GM12874 (cell line): Measurements from ENCODE around the gene XPO6.

Source experiments
- TF ChIP-seq, protein P1 (sequence below): IDR thresholded peaks from 2 replicates; pipeline ENCODE4 v1.5.1; 2011; ENCODE audit warnings: low read depth, mild to moderate bottlenecking, control low read depth, low read length, moderate library complexity; ENCODE audit not compliant: insufficient read depth

Gene XPO6

DNA sequence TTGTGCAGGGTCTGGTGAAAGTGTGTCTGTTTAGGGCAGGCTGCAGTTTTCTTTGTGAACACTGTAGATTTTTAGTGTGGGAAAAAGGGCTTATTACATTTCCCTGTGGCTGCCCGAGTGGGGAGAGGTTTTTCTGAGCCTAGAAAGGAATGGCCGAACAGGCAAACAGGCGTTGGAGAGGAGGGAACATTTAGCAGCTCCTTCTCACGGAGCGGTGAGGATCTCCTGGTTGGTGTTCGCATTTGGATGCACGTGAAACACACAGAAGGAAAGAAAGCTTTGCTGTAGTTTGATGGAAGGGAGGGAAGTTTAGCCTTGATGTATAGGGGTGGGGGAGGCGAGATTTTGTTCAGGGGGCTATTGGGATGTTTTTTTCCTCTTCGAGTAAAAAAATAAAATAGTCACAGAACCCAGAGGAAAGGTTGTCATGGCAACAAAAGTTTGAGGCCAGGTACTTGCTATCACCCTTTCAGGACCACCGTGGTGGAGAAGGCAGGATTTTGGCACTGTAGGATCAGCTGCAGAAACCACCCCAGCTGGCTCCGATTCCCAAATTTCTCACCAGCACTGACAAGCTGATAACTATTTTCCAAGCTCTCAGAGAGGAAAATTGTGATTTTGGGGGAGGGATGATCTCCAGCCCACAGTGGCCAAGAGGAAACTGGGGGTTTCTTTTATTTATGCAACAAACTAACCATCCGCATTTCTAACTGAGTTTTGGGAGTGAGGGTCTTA lies 151.8 kb downstream of the XPO6 start:
- TF ChIP-seq, protein P1, sequence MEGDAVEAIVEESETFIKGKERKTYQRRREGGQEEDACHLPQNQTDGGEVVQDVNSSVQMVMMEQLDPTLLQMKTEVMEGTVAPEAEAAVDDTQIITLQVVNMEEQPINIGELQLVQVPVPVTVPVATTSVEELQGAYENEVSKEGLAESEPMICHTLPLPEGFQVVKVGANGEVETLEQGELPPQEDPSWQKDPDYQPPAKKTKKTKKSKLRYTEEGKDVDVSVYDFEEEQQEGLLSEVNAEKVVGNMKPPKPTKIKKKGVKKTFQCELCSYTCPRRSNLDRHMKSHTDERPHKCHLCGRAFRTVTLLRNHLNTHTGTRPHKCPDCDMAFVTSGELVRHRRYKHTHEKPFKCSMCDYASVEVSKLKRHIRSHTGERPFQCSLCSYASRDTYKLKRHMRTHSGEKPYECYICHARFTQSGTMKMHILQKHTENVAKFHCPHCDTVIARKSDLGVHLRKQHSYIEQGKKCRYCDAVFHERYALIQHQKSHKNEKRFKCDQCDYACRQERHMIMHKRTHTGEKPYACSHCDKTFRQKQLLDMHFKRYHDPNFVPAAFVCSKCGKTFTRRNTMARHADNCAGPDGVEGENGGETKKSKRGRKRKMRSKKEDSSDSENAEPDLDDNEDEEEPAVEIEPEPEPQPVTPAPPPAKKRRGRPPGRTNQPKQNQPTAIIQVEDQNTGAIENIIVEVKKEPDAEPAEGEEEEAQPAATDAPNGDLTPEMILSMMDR, result no peak

DNA sequence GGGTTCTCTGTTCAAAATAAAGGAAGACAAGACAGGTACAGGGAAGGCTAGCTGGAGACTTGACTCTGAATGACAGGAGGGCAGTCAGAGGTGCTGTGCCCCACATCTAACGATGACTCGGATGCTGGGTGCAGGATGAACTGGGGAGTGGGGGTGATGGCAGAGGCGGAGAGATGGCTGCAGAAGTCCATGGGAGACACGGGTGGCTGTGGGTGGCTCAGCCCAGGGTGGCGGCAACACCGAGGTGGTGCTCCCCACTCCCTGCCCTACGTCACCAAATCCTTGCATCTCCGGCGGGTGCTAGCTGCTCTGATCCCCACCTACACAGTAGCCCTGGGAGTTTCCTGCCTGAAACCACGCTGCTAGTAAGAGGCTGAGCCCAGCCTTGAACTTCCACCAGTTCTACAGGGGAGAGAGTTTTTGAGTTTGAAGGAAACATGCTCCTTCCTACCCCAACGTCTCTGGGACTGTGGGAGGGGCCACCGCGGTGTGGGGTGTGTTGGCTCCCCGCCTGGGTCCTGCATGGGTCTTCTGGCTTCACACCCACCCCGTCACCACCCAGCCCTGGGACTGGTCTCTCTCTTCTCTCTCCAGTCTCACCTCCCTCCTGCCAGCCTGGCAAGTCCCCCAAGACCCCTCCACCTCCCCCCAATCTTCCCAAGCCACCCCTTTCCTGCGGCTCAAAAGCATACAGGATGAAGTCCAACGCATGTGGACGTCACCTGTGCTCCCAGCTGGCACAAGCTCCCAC lies 152.8 kb downstream of the XPO6 start:
- TF ChIP-seq, protein P1, result no peak

DNA sequence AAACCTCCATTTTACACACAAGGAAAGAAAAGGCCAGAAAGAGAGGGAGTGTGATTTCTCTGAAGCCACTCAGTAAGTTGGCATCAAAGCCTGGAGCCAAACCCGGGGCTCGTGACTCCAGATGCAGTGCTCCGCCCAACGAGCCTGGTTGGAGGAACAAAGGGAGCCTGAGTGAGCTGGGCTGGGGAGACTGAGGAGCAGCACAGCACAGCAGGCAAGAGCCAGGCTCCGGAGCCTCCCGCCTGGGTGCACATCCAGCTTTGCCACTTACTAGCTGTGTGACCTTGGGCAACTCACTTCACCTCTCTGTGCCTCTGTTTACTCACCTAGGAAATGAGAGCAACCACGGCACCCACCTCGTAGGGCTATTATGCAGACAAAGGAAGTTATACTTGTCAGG lies 153.8 kb downstream of the XPO6 start:
- TF ChIP-seq, protein P1, result no peak

DNA sequence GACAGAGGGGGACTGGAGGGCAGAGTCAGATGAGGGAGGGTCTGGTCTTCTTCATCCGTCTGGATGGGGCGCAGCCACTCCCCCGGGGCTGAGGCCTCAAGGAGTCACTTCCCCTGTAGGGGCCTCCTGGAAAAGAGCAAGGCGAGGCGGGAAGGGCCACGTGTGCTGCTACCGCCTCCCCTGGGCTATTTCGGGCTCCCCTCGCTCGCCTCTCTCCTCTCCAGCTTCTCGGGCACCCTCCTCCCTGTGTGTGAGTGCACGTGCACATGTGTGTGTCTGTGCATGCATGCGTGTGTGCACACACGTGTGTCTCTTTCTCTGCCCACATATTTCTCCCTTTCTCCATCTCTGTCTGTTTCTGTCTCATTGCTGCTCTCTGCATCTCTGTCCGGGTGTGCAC lies 158.3 kb downstream of the XPO6 start:
- TF ChIP-seq, protein P1, result no peak

DNA sequence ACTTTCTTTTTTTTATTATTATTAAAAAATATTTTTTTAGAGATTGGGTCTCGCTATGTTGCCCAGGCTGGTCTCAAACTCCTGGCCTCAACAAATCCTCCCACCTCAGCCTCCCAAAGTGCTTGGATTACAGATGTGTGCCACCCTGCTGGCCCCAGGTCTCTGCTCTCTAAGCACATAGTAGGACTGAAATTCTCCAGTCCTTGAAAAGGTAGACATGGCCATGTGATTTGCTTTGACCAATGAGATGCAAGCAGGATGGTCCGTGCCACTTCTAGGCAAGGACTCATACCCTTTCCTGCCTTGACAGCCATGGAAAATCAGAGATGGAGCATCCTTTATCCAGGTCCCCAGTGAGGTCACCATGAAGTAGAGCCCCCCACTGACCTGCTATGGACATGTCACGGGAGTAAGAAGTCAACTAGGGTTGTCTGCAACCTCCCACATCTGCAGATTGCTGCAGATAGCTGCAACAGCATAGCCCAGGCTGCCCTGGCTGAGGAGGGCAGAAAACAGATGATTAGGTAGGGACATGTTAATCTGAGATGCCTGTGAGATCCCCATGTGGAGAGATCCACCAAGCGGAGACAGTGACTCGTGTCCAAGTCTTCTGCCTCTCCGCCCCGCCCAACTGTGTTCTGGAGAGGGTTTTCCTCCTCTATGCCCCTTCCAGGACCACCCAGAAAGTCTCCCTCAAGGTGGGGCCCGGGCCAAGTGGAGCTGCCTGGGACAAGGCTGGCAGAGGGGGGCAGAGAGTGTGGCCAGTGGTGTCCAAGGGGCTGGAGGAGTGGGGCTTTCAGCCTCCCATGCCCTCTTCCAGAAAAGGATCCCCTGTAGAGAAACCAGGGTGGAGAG lies 159.3 kb downstream of the XPO6 start:
- TF ChIP-seq, protein P1, result no peak

DNA sequence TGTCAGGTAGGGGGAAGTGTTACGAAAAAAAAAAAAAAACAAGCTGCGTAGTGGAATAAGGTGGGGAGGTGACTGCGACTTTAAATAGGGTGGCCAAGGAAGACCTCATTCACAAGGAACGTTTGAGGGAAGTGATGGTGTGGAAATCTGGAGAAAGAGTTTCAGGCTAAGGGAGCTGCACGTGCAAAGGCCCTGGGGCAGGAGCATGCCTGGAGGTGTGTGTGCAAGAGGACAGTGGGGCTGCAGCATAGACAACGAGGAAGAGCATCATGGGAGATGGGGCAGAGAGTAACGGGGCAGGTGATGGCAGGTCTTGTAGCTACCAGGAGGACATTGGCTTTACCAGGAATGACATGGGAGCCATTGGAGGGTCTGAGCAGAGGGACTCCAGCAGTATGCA lies 160.3 kb downstream of the XPO6 start:
- TF ChIP-seq, protein P1, result no peak
